T-helper 1 cell treated with Interleukin-12 subunit alpha and Interleukin-12 subunit beta and Interleukin-4 antibody, amounts not matched to agents 30 μg/mL and 1 μg/mL, for 36 hours (primary cell): ENCODE measurements around the gene SPHK1.

Source experiments
- H3K27ac Mint-ChIP-seq: one replicate; pipeline ENCODE4 v1.8.0; 2021; ENCODE audit warnings: mild to moderate bottlenecking, mixed read lengths
- H3K27me3 Mint-ChIP-seq: one replicate; pipeline ENCODE4 v1.8.0; 2021; ENCODE audit warnings: low read depth, mixed read lengths
- H3K36me3 Mint-ChIP-seq: one replicate; pipeline ENCODE4 v1.8.0; 2021; ENCODE audit warnings: low read depth, mixed read lengths
- H3K4me1 Mint-ChIP-seq: one replicate; pipeline ENCODE4 v1.8.0; 2021; ENCODE audit warnings: low read depth, mixed read lengths
- H3K4me3 Mint-ChIP-seq: one replicate; pipeline ENCODE4 v1.8.0; 2021; ENCODE audit warnings: mild to moderate bottlenecking, moderate library complexity, mixed read lengths
- H3K9me3 Mint-ChIP-seq: one replicate; pipeline ENCODE4 v1.8.0; 2021; ENCODE audit warnings: mixed read lengths

The SPHK1 gene

GRCh38 chr17:76421044-76421407 is 36.6 kb downstream of the SPHK1 start:
- H3K36me3 Mint-ChIP-seq, result peaks cover 4% of the 10 kb centered on the region
- H3K4me3 Mint-ChIP-seq, result no peak overlapping the region
- no peaks in the 10 kb centered on the region for H3K27me3 Mint-ChIP-seq
- no peaks in the 10 kb centered on the region for H3K9me3 Mint-ChIP-seq
- no peak overlapping the region for H3K27ac Mint-ChIP-seq
- H3K4me1 Mint-ChIP-seq, result peaks cover 6% of the 10 kb centered on the region

GRCh38 chr17:76422406-76422805 is 38.0 kb downstream of the SPHK1 start:
- Mint-ChIP-seq H3K36me3 (peaks cover 4% of the 10 kb centered on the region), H3K9me3 (no peaks in the 10 kb centered on the region), H3K4me1 (peaks cover 7% of the 10 kb centered on the region), H3K27ac (no peak overlapping the region), H3K27me3 (no peaks in the 10 kb centered on the region), H3K4me3 (no peak overlapping the region)

DNA sequence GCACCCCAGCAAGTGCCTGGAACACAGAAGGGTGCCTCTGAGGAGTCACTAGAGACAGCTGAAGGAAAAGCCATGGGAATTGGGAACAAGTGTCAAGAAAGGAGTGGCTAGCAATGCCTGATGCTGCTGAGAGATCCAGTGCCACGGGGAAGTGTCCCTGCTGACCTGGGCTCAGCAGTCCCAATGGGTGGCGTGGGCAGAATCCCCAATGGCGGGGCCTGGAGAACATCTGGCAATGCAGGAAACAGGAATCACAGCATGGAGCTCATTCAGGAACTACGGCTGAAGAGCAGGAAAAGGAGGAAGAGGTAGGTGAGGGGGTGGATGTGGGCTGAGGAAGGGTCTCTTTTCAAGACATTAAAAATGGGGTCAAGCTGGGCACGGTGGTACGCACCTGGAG is 38.5 kb downstream of the SPHK1 start:
- Mint-ChIP-seq H3K4me1 (peaks cover 4% of the 10 kb centered on the region), H3K36me3 (peaks cover 4% of the 10 kb centered on the region), H3K9me3 (no peaks in the 10 kb centered on the region), H3K4me3 (no peak overlapping the region), H3K27ac (no peak overlapping the region), H3K27me3 (no peaks in the 10 kb centered on the region)

DNA sequence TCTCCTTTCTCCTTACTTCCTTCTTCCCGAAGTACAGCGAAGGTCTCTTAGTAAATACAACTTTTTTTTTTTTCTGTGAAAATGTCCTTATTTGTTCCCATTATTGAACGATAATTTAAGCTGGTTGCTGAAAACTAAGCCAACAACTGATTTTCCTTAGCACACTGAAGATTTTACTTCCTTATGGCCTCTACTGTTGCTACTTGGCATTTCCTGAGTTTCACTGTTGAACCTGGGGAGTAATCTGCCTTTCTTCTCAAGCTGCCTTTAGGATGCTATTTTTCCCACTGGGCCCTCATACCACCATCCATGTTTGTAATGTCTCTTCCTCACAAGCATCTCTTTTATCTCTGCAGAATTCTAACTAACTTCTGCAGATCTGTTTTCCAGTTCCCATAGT is 42.4 kb downstream of the SPHK1 start:
- H3K4me1 Mint-ChIP-seq, result peaks cover 11% of the 10 kb centered on the region
- no peak overlapping the region for H3K27ac Mint-ChIP-seq
- H3K9me3 Mint-ChIP-seq, result no peaks in the 10 kb centered on the region
- peaks cover 6% of the 10 kb centered on the region for H3K36me3 Mint-ChIP-seq
- no peaks in the 10 kb centered on the region for H3K27me3 Mint-ChIP-seq
- no peak overlapping the region for H3K4me3 Mint-ChIP-seq

GRCh38 chr17:76427501-76428231 is 43.3 kb downstream of the SPHK1 start:
- Mint-ChIP-seq H3K9me3 (no peaks in the 10 kb centered on the region), H3K36me3 (peaks cover 5% of the 10 kb centered on the region), H3K27ac (no peak overlapping the region), H3K27me3 (no peaks in the 10 kb centered on the region), H3K4me1 (peaks cover 11% of the 10 kb centered on the region), H3K4me3 (no peak overlapping the region)

DNA sequence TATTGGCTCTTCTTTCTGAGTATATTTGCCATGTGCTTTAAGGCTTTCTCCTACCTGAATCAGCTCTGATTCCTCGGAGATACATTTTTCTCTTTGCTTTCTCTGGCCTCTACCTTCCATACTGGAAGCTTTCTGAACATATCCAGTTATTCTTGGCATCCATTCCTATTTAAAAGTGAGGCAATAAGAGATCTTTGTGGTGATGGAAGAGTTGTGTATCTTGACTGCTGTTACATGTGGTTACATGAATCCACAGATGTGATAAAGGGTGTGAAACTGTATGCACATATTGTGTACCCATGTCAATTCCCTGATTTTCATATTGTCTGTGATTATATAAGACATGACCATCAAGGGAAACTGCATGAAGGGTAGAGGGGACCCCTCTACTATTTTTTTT is 44.1 kb downstream of the SPHK1 start:
- Mint-ChIP-seq H3K4me1 (peaks cover 11% of the 10 kb centered on the region), H3K27me3 (no peaks in the 10 kb centered on the region), H3K9me3 (no peaks in the 10 kb centered on the region), H3K27ac (no peak overlapping the region), H3K4me3 (no peak overlapping the region), H3K36me3 (peaks cover 2% of the 10 kb centered on the region)

DNA sequence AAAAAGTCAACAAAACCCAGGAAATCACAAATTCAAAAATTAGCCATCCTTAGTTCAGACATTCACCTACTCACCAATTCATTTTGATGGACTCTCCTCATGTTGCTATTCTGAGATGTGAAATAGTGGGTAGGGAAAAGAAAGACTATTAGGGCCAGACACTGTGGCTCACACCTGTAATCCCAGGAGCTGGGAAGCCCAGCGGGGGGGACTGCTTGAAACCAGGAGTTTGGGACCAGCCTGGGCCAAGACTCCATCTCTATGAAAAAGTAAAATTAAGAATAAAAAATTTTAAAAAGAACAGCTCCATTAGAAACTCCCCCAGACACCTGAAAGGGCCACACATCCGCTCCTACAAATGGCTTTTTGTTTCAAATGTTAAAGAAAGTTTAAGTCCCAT is 47.1 kb downstream of the SPHK1 start:
- Mint-ChIP-seq H3K4me1 (peaks cover 12% of the 10 kb centered on the region), H3K27me3 (no peaks in the 10 kb centered on the region), H3K9me3 (no peaks in the 10 kb centered on the region), H3K36me3 (peaks cover 2% of the 10 kb centered on the region), H3K4me3 (no peak overlapping the region), H3K27ac (no peak overlapping the region)

- H3K27ac Mint-ChIP-seq, result no peak overlapping the region
- H3K9me3 Mint-ChIP-seq, result no peaks in the 10 kb centered on the region
- H3K4me3 Mint-ChIP-seq, result no peak overlapping the region
- peaks cover 2% of the 10 kb centered on the region for H3K36me3 Mint-ChIP-seq
- peaks cover 9% of the 10 kb centered on the region for H3K4me1 Mint-ChIP-seq
- H3K27me3 Mint-ChIP-seq, result no peaks in the 10 kb centered on the region
These were observed 47.6 kb downstream of the SPHK1 start for GRCh38 chr17:76432004-76432403.

- no peak overlapping the region for H3K4me3 Mint-ChIP-seq
- H3K27me3 Mint-ChIP-seq, result no peaks in the 10 kb centered on the region
- H3K27ac Mint-ChIP-seq, result no peak overlapping the region
- H3K9me3 Mint-ChIP-seq, result no peaks in the 10 kb centered on the region
- peaks cover 2% of the 10 kb centered on the region for H3K36me3 Mint-ChIP-seq
- H3K4me1 Mint-ChIP-seq, result peaks cover 9% of the 10 kb centered on the region
These were observed 48.4 kb downstream of the SPHK1 start for GRCh38 chr17:76432712-76433336.

GRCh38 chr17:76433693-76434092 is 49.3 kb downstream of the SPHK1 start:
- Mint-ChIP-seq H3K27me3 (no peaks in the 10 kb centered on the region), H3K4me1 (peaks cover 3% of the 10 kb centered on the region)

GRCh38 chr17:76434870-76435269 is 50.5 kb downstream of the SPHK1 start:
- Mint-ChIP-seq H3K27me3 (no peaks in the 10 kb centered on the region), H3K4me1 (peaks cover 7% of the 10 kb centered on the region), H3K36me3 (no peaks in the 10 kb centered on the region)

More at GRCh38 chr17:76433693-76434092, 49.3 kb downstream of the SPHK1 start:
- H3K36me3 Mint-ChIP-seq, result no peaks in the 10 kb centered on the region
- H3K4me3 Mint-ChIP-seq, result no peak overlapping the region
- no peaks in the 10 kb centered on the region for H3K9me3 Mint-ChIP-seq
- no peak overlapping the region for H3K27ac Mint-ChIP-seq

GRCh38 chr17:76435751-76436150 is 51.3 kb downstream of the SPHK1 start:
- no peaks in the 10 kb centered on the region for H3K9me3 Mint-ChIP-seq

More at GRCh38 chr17:76434870-76435269, 50.5 kb downstream of the SPHK1 start:
- Mint-ChIP-seq H3K9me3 (no peaks in the 10 kb centered on the region), H3K27ac (no peak overlapping the region), H3K4me3 (no peak overlapping the region)

More at GRCh38 chr17:76435751-76436150, 51.3 kb downstream of the SPHK1 start:
- Mint-ChIP-seq H3K36me3 (no peaks in the 10 kb centered on the region), H3K4me3 (no peak overlapping the region), H3K4me1 (peaks cover 6% of the 10 kb centered on the region), H3K27ac (no peak overlapping the region), H3K27me3 (no peaks in the 10 kb centered on the region)
